PFSK-1 (cell line): ENCODE data around the gene RABGAP1L.

Experiments
- FOXP2 ChIP-seq: optimal IDR thresholded peaks from 2 replicates; pipeline ENCODE3; 2011; ENCODE audit warnings: borderline replicate concordance, control low read depth, inconsistent platforms; ENCODE audit not compliant: insufficient read depth; ENCODE audit errors: extremely low read length, extremely low read depth
- POLR2AphosphoS5 ChIP-seq: IDR thresholded peaks from 2 replicates; pipeline ENCODE4 v1.6.1; 2012; ENCODE audit warnings: low read depth, mild to moderate bottlenecking, control low read depth, low read length, moderate library complexity
- REST ChIP-seq, 2 experiments: IDR thresholded peaks; 2 replicates each; pipeline versions ENCODE4 v1.6.1 to v1.8.0; 2011 to 2012; ENCODE audit warnings: low read depth in 2 of 2, low read length in 2 of 2, control low read depth in 1 of 2, inconsistent platforms in 1 of 2, mild to moderate bottlenecking in 1 of 2, moderate library complexity in 1 of 2; ENCODE audit not compliant: insufficient read depth in 1 of 2
- SIN3A ChIP-seq: IDR thresholded peaks from 2 replicates; pipeline ENCODE4 v1.6.1; 2012; ENCODE audit warnings: mild to moderate bottlenecking, low read length, moderate library complexity, borderline replicate concordance; ENCODE audit not compliant: insufficient read depth
- TAF1 ChIP-seq: IDR thresholded peaks from 2 replicates; pipeline ENCODE4 v1.6.1; 2012; ENCODE audit warnings: low read length, control low read depth, borderline replicate concordance; ENCODE audit not compliant: insufficient read depth

The RABGAP1L gene

GRCh38 chr1:174976436-174977108, 817.3 kb downstream of the RABGAP1L start:
- no peak for TF ChIP-seq POLR2AphosphoS5
- TF ChIP-seq SIN3A = no peak
- TF ChIP-seq TAF1 = no peak
- TF ChIP-seq REST (IDR thresholded peaks at IDR 0.05; ENCODE audit: insufficient read depth in 1 of 2, low read depth in 2 of 2, low read length in 2 of 2) = no peak
- TF ChIP-seq FOXP2 = no peak

- TF ChIP-seq SIN3A (no peak), TAF1 (no peak)
Measured at GRCh38 chr1:174982971-174983689, 823.8 kb downstream of the RABGAP1L start.

GRCh38 chr1:174984952-174985351, 825.6 kb downstream of the RABGAP1L start:
- no peak for TF ChIP-seq FOXP2
- no peak for TF ChIP-seq TAF1

- no peak for TF ChIP-seq REST (IDR thresholded peaks at IDR 0.05; ENCODE audit: insufficient read depth in 1 of 2, low read depth in 2 of 2, low read length in 2 of 2)
- no peak for TF ChIP-seq POLR2AphosphoS5
- TF ChIP-seq SIN3A = no peak
- no peak for TF ChIP-seq FOXP2
- TF ChIP-seq TAF1 = no peak
Measured at GRCh38 chr1:174988539-174988938, 829.2 kb downstream of the RABGAP1L start.

GRCh38 chr1:174988986-174989385, 829.7 kb downstream of the RABGAP1L start:
- TF ChIP-seq SIN3A (no peak), TAF1 (no peak), FOXP2 (no peak), POLR2AphosphoS5 (no peak), REST (IDR thresholded peaks at IDR 0.05; ENCODE audit: insufficient read depth in 1 of 2, low read depth in 2 of 2, low read length in 2 of 2) (no peak)

- TF ChIP-seq SIN3A (no peak), POLR2AphosphoS5 (no peak), REST (IDR thresholded peaks at IDR 0.05; ENCODE audit: insufficient read depth in 1 of 2, low read depth in 2 of 2, low read length in 2 of 2) (no peak), FOXP2 (no peak), TAF1 (no peak)
Measured at GRCh38 chr1:174989536-174990220, 830.4 kb downstream of the RABGAP1L start.
